Iris pigment epithelial cell (primary cell): ENCODE results near the gene ANKZF1.
A peak's percentile ranks its signal among the peaks of the same experiment; 100 is the strongest.

Source experiments
- DNase-seq: peaks from one replicate; pipeline ENCODE4 v3.0.0-alpha.2; 2011; ENCODE audit warnings: low read depth

ANKZF1 gene

DNA sequence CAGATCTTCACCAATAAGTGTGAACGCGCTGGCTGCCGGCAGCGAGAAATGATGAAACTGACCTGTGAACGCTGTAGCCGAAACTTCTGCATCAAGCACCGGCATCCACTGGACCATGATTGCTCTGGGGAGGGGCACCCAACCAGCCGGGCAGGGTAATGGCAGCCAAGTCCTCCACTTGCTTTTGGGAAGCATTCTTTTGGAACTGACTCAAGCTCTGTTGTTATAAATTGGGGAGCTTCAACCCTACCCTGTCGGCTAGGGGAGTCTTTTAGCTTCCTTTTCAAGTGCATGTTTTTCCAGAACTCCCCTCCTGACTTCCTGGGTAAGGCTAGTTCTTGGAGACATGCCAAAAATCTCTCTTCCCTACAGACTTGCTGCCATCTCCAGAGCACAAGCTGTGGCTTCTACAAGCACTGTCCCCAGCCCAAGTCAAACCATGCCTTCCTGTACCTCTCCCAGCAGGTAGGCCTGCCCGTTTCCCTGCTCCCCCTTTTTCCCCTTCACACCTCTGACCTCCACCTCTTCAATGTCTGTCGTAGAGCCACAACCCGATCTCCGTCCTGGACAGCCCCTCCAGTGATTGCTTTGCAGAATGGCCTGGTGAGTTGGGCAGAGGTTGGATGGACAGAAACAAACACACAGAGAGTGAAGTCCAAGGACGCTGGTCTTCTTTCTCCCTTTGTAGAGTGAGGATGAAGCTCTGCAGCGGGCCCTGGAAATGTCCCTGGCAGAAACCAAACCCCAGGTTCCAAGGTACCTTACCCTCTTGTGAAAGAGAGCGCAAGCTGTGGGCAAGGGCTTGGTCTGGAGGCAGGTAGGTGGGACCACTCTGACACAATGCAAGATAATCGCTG lies 21.5 kb upstream of the ANKZF1 start:
- peak; percentile 21 for DNase-seq

- no peak for DNase-seq
Measured at GRCh38 chr2:219209236-219210195, 20.1 kb upstream of the ANKZF1 start.

DNA sequence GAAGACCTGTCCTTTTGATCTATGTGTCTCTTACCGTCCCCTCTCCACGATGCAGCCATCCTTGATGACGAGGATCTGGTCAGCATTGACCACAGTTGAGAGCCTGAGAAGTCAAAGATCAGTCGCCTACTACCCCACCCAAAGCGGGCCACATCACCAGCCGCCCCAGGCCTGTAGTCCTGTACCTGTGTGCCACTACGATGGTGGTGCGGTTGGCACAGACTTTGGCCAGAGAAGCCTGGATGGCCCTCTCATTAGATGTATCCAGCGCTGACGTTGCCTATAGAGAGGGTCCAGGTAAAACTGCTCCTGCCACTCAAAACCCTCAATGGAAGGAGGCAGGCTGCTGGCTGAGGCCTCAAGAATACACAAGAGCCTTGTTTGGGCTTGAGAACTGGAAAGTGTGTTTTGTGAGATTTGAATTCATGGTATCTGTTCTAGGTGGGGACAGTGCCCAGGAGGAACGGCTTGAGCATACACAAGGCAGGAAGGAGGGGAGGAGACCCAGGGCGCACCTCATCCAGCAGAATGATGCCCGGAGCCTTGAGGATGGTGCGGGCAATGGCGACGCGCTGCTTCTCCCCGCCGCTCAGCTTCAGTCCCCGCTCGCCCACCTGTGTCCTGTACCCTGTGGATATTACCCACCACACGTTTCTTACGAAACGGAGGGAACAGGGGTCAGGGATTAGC lies 19.3 kb upstream of the ANKZF1 start:
- DNase-seq, result no peak

DNA sequence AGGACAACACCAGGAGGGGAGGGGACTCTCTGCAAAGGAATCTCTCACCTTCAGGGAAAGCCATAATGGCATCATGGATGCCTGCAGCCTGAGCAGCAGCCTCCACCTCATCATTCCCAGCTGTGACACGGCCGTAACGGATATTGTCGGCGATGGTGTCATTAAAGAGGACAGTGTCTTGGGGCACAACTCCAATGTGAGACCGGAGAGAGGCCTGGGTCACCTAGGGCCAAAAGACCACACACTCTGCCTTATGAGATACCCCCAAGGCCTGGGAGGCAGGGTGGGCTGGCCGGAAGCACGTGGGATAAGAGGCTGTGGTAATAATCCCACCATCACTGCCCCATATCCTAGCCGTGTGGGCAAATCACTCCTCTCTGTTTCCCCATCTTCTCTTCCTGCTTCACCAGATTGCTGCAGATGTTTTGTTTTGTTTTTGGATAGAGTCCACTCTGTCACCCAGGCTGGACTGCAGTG lies 18.7 kb upstream of the ANKZF1 start:
- DNase-seq, result no peak

GRCh38 chr2:219213026-219213415 lies 16.6 kb upstream of the ANKZF1 start:
- no peak for DNase-seq

DNA sequence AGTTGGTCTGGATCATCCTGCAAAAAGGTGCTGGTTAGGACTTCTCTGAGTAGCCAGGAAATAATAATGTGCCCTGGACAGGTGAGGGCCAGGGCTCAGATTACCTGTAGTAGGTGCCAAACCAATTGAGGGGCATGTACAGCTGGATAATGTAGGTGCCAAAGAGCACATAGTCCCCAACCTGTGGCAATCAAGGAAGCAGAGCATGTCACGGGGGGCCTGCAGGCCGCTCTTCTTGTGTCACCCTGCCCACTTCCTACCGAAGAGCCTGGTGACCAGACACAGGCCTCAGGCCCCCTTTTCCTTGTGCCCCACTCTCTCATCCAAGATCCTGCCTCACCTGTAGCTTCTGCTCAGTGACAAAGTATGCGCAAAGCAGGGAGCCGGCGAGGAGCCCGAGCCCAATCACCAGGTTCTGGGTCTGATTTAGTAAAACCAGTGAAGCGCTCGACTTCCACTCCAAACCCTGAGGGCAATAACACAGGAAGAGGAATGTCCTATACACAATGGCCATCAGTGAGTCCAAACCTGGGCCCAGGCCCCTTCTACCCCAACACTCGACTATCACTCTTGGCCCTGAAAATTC lies 16.0 kb upstream of the ANKZF1 start:
- no peak for DNase-seq

DNA sequence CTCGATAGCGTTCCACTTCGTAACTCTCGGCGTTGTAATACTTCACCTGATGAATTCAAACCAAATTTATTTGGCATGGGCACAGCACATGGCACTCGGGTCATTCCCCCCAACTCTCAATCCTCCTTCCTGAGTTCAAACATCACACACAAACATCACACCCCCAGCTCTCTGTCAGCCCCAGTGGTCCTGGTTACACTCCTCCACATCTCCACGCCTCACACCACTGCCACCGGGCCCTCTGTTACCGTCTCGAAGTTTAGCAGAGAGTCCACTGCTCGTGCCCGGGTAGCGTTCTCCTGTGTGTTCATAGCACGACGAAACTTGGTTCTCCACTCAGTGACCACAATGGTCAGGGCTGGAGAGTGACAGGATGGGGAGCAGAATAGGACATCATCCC lies 15.5 kb upstream of the ANKZF1 start:
- no peak for DNase-seq

DNA sequence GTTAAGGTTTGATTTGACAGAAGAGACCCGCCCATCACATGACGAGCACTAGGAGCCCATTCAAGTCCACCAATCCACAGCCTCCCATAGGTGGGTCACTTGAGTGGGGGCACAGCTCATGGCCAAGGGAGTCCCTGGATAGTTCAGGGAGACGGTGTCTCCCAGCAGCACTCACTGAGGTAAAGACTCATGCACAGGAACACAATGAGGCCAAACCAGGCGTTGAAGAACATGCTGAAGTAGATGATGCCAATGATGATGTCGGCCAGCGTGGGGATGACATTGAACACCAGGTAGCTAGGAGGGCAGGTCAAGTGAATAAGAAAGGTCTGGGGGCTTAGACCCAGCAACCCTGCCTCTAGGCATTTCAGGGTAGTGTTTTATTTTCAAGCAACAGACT lies 14.8 kb upstream of the ANKZF1 start:
- no peak for DNase-seq

DNA sequence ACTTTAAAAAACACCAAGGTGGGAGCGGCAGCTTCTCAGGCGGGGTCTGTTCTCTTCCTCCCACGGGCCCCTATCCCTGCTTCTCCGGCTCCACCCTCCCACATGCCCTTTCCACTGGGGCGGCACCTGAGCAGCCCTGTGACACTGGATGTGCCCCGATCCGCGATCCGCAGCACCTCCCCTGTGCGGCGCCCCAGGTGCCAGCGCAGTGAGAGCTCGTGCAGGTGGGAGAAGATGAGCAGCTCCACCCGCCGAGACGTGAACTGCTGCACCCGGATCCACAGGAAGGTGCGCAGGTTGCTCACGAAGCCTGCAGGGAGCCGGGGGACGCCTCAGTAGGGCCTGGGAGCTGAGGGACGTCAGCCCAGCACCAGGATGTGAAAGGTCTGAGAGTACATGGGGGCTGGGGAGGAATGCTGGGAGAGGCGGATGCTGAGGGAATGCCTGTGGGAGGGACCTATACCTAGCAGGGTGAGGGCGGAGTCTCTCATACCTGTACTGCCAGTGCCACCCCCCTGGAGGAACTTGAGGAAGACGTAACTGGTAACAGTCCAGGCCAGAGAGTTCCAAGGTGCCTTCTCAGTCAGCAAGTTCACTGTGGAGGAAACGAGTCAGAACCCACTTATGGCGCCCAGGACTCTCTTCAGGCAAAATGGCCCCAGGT lies 13.6 kb upstream of the ANKZF1 start:
- no peak for DNase-seq

- DNase-seq, result no peak
Measured at GRCh38 chr2:219216535-219216915, 13.1 kb upstream of the ANKZF1 start.

GRCh38 chr2:219218217-219218731 lies 11.3 kb upstream of the ANKZF1 start:
- DNase-seq, result peak; percentile 90

DNA sequence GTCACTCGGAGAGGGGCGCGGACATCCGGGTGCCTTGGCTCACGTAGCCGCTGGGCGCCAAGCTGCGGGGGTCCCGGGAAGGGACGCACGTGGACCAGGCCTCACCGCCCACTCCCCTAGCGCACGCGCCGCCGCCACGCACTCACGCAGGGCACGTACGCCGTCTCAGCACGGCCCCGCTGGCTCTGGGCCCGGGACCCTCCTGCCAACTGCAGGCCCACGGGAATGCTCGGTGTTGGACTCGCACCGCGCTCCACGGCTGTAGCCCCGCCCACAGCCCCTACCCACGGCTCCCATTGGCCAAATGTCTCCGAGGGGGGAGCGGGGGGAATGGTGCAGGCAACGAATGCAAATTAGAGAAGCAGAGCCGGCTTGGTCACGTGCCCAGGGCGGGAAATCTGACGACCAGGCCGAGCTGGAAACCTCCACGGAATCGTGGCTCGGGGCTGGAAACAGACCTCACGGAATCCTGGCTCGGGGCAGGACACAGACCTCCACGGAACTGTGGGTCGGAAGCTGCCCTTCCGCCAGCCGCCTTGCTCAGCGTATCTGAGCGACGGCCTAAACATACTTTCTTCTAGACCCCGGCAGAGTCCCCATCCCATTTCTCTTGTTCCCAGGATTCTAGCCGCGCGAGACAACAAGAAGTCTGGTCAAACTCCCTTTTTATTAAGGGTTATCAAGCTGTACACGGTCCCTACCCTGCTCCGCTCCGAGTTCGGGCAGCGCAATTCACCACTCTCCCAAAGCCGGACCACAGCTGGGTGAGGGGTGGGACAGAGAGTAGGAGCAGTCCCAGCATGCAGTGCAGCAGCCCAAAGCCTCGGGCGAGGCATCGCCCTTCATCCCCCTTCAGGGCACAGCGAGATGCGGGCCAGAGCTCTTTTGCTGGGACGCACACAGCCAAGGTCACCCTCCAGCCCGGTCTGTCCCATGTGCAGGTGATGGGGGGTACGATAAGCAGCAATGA lies 10.6 kb upstream of the ANKZF1 start, which contains the start of gene ABCB6:
ABCB6 (minus strand) TSS at position 227 of the 970 bp plus-strand sequence. CDS start 285 bp downstream, outside the sequence.
- peak; percentile 94 for DNase-seq

GRCh38 chr2:219219784-219220532 lies 9.6 kb upstream of the ANKZF1 start:
- DNase-seq, result no peak

- no peak for DNase-seq
Measured at GRCh38 chr2:219220652-219221402, 8.8 kb upstream of the ANKZF1 start.

GRCh38 chr2:219221957-219222518 lies 7.6 kb upstream of the ANKZF1 start:
- no peak for DNase-seq

GRCh38 chr2:219223831-219224610 lies 5.6 kb upstream of the ANKZF1 start:
- DNase-seq, result no peak

- DNase-seq, result no peak
Measured at GRCh38 chr2:219225350-219225749, 4.3 kb upstream of the ANKZF1 start.
